ENCODE results near the gene GPR146.

- TF ChIP-seq, protein P1, sequence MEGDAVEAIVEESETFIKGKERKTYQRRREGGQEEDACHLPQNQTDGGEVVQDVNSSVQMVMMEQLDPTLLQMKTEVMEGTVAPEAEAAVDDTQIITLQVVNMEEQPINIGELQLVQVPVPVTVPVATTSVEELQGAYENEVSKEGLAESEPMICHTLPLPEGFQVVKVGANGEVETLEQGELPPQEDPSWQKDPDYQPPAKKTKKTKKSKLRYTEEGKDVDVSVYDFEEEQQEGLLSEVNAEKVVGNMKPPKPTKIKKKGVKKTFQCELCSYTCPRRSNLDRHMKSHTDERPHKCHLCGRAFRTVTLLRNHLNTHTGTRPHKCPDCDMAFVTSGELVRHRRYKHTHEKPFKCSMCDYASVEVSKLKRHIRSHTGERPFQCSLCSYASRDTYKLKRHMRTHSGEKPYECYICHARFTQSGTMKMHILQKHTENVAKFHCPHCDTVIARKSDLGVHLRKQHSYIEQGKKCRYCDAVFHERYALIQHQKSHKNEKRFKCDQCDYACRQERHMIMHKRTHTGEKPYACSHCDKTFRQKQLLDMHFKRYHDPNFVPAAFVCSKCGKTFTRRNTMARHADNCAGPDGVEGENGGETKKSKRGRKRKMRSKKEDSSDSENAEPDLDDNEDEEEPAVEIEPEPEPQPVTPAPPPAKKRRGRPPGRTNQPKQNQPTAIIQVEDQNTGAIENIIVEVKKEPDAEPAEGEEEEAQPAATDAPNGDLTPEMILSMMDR (IDR thresholded peaks at IDR 0.05): no peak
- no peak for TF ChIP-seq POLR2A (IDR thresholded peaks at IDR 0.05)
These were observed 1.0 kb downstream of the GPR146 start for GRCh38 chr7:1045069-1046063.

Measured in thyroid gland (tissue), 4 donors.